Ovary (tissue), 3 donors: ENCODE results near the gene NCF4.

Experiments used
- EP300 ChIP-seq: sonication (generic); formaldehyde crosslinking; IDR thresholded peaks from one replicate; pipeline ENCODE4 v1.6.1; 2017; ENCODE audit warnings: antibody characterized with exemption
- POLR2A ChIP-seq: fragments of 450-650 bp; IDR thresholded peaks from one replicate; pipeline ENCODE4 v1.6.1; 2017; ENCODE audit warnings: antibody characterized with exemption, mild to moderate bottlenecking, moderate library complexity
- TF ChIP-seq, protein P1 (sequence below), 3 donors: fragments of 450-650 bp in 2 of 3; fragments of 200-600 bp in 1 of 3; IDR thresholded peaks; one replicate each; pipeline versions ENCODE4 v1.5.1 to v1.8.0; 2016 to 2022; ENCODE audit warnings: antibody characterized with exemption in 3 of 3, mild to moderate bottlenecking in 1 of 3
- donor health status: DM: no; HTN: no; CAD: no.

GRCh38 chr22:36856121-36856791, 4.5 kb upstream of the NCF4 start:
- TF ChIP-seq, protein P1, sequence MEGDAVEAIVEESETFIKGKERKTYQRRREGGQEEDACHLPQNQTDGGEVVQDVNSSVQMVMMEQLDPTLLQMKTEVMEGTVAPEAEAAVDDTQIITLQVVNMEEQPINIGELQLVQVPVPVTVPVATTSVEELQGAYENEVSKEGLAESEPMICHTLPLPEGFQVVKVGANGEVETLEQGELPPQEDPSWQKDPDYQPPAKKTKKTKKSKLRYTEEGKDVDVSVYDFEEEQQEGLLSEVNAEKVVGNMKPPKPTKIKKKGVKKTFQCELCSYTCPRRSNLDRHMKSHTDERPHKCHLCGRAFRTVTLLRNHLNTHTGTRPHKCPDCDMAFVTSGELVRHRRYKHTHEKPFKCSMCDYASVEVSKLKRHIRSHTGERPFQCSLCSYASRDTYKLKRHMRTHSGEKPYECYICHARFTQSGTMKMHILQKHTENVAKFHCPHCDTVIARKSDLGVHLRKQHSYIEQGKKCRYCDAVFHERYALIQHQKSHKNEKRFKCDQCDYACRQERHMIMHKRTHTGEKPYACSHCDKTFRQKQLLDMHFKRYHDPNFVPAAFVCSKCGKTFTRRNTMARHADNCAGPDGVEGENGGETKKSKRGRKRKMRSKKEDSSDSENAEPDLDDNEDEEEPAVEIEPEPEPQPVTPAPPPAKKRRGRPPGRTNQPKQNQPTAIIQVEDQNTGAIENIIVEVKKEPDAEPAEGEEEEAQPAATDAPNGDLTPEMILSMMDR (IDR thresholded peaks at IDR 0.05) = peak; percentile 35 to 94 (median 83)
- TF ChIP-seq EP300 = no peak
- TF ChIP-seq POLR2A = no peak
